GM23338 (cell line): ENCODE results near the gene MAPK8. TPM values are rescaled to one million over a fixed set of nuclear protein-coding genes. Genes with fewer than 3 reads are reported as not detected.

Source experiments
- ATAC-seq: fragments of 200-7000 bp; cut with Tn5 transposase; 3 replicates; pipeline ENCODE4 v1.9.1; 2020
- DNase-seq: peaks from one replicate; pipeline ENCODE4 v3.0.0-alpha.2; 2015; ENCODE audit warnings: low spot score
- H2AFZ ChIP-seq: fragments of 200-600 bp; sonication (generic); 2 replicates; pipeline ENCODE4 v1.8.0; 2016; ENCODE audit warnings: antibody characterized with exemption, mild to moderate bottlenecking, moderate library complexity
- H3F3A ChIP-seq: fragments of 200-600 bp; sonication (generic); replicated peaks from 2 replicates; pipeline ENCODE4 v1.8.0; 2017; ENCODE audit warnings: antibody characterized with exemption, mixed run types, low read depth
- H3K27ac ChIP-seq: fragments of 200-600 bp; sonication (generic); 2 replicates; pipeline ENCODE4 v1.6.1; 2016; ENCODE audit warnings: low read depth
- H3K27me3 ChIP-seq: fragments of 200-600 bp; sonication (generic); 2 replicates; pipeline ENCODE4 v1.8.0; 2016; ENCODE audit warnings: mild to moderate bottlenecking, mixed run types, moderate library complexity; ENCODE audit not compliant: insufficient read depth
- H3K36me3 ChIP-seq: fragments of 200-600 bp; sonication (generic); 2 replicates; pipeline ENCODE4 v1.8.0; 2016; ENCODE audit warnings: mild to moderate bottlenecking; ENCODE audit not compliant: insufficient read depth
- H3K4me1 ChIP-seq: fragments of 200-600 bp; sonication (generic); 2 replicates; pipeline ENCODE4 v1.8.0; 2016; ENCODE audit warnings: mild to moderate bottlenecking, moderate library complexity; ENCODE audit not compliant: insufficient read depth
- H3K4me2 ChIP-seq: fragments of 200-600 bp; sonication (generic); 2 replicates; pipeline ENCODE4 v1.7.1; 2017; ENCODE audit warnings: mixed run types
- H3K4me3 ChIP-seq: fragments of 200-600 bp; sonication (generic); 2 replicates; pipeline ENCODE4 v1.6.1; 2016; ENCODE audit warnings: mixed run types
- H3K79me2 ChIP-seq: fragments of 200-600 bp; sonication (generic); replicated peaks from 2 replicates; pipeline ENCODE4 v1.8.0; 2017; ENCODE audit warnings: mild to moderate bottlenecking; ENCODE audit not compliant: insufficient read depth
- H3K9me2 ChIP-seq: fragments of 200-600 bp; sonication (generic); 2 replicates; pipeline ENCODE4 v1.8.0; 2017; ENCODE audit not compliant: insufficient read depth
- H4K20me1 ChIP-seq: fragments of 200-600 bp; sonication (generic); replicated peaks from 2 replicates; pipeline ENCODE4 v1.8.0; 2017; ENCODE audit warnings: mild to moderate bottlenecking; ENCODE audit not compliant: insufficient read depth
- H3K27ac Mint-ChIP-seq: 2 replicates; pipeline ENCODE4 v1.8.0; 2020; ENCODE audit warnings: inconsistent platforms, mild to moderate bottlenecking, moderate library complexity, mixed read lengths
- H3K27me3 Mint-ChIP-seq: 3 replicates; pipeline ENCODE4 v1.8.0; 2022; ENCODE audit warnings: low read depth, mild to moderate bottlenecking, moderate library complexity, mixed read lengths, inconsistent platforms; ENCODE audit not compliant: insufficient read depth, poor library complexity
- H3K36me3 Mint-ChIP-seq: 3 replicates; pipeline ENCODE4 v1.8.0; 2021; ENCODE audit warnings: low read depth, mild to moderate bottlenecking, inconsistent platforms, moderate library complexity, mixed read lengths
- H3K4me1 Mint-ChIP-seq: 3 replicates; pipeline ENCODE4 v1.8.0; 2020; ENCODE audit warnings: mild to moderate bottlenecking, inconsistent platforms, mixed read lengths
- H3K4me3 Mint-ChIP-seq: 3 replicates; pipeline ENCODE4 v1.8.0; 2021; ENCODE audit warnings: moderate library complexity, mild to moderate bottlenecking, inconsistent platforms, mixed read lengths
- H3K9me3 Mint-ChIP-seq: 3 replicates; pipeline ENCODE4 v1.8.0; 2020; ENCODE audit warnings: moderate library complexity, mild to moderate bottlenecking, inconsistent platforms, mixed read lengths
- CREB1 ChIP-seq: fragments of 250-450 bp; sonication (Bioruptor Pico); IDR thresholded peaks from 2 replicates; pipeline ENCODE4 v1.5.0; 2020; ENCODE audit warnings: low read depth, mild to moderate bottlenecking, moderate library complexity
- EZH2phosphoT487 ChIP-seq: fragments of 200-600 bp; sonication (generic); IDR thresholded peaks from one replicate; pipeline ENCODE4 v1.8.1; 2018; ENCODE audit warnings: antibody characterized with exemption; ENCODE audit not compliant: unreplicated experiment
- JUNB ChIP-seq: IDR thresholded peaks from one replicate; pipeline ENCODE4 v1.6.1; 2016; ENCODE audit warnings: antibody characterized with exemption; ENCODE audit not compliant: unreplicated experiment
- NANOG ChIP-seq: IDR thresholded peaks from 2 replicates; pipeline ENCODE4 v1.6.1; 2016; ENCODE audit warnings: antibody characterized with exemption, borderline replicate concordance
- POLR2AphosphoS5 ChIP-seq: IDR thresholded peaks from 2 replicates; pipeline ENCODE4 v1.6.1; 2016; ENCODE audit warnings: antibody characterized with exemption, low read depth
- STAT1 ChIP-seq: IDR thresholded peaks from one replicate; pipeline ENCODE4 v1.6.1; 2016; ENCODE audit warnings: antibody characterized with exemption; ENCODE audit not compliant: unreplicated experiment
- ZNF114 ChIP-seq: fragments of 250-450 bp; sonication (Bioruptor Pico); IDR thresholded peaks from 2 replicates; pipeline ENCODE4 v1.5.0; 2020; ENCODE audit warnings: mild to moderate bottlenecking, moderate library complexity
- ZNF331 ChIP-seq: fragments of 250-450 bp; sonication (Bioruptor Pico); IDR thresholded peaks from 2 replicates; pipeline ENCODE4 v1.5.0; 2020; ENCODE audit warnings: low read depth, mild to moderate bottlenecking, moderate library complexity
- polyA plus RNA-seq: library from polyadenylated mRNA; unstranded; fragments of >200 nt; fragmentation: Nextera tagmentation; extraction: Ambion mirVana; gene quantifications from 2 replicates; pipeline ENCODE4 v1.2.1, GENCODE V29; 2016
- total RNA-seq: library from RNA; depleted of rRNA; stranded (reverse); fragments of >200 nt; shearing (Covaris generic); gene quantifications from 2 replicates; pipeline ENCODE4 v1.2.3, GENCODE V29; 2014
- TF ChIP-seq, protein P1 (sequence below), 2 experiments: fragments of 200-600 bp in 1 of 2; sonication (generic) in 1 of 2; conservative IDR thresholded peaks; 2 replicates each; pipeline versions ENCODE4 v1.5.1 to v1.6.1; 2016 to 2017; ENCODE audit warnings: antibody characterized with exemption in 2 of 2, low read depth in 2 of 2, mild to moderate bottlenecking in 2 of 2, moderate library complexity in 1 of 2
- TF ChIP-seq, protein P2 (sequence below): IDR thresholded peaks from one replicate; pipeline ENCODE4 v1.6.1; 2018; ENCODE audit warnings: antibody characterized with exemption; ENCODE audit not compliant: unreplicated experiment

The MAPK8 gene
- total and polyA plus RNA-seq, 2 experiments from 2014 or later, result 52.4 to 73.6 TPM

DNA sequence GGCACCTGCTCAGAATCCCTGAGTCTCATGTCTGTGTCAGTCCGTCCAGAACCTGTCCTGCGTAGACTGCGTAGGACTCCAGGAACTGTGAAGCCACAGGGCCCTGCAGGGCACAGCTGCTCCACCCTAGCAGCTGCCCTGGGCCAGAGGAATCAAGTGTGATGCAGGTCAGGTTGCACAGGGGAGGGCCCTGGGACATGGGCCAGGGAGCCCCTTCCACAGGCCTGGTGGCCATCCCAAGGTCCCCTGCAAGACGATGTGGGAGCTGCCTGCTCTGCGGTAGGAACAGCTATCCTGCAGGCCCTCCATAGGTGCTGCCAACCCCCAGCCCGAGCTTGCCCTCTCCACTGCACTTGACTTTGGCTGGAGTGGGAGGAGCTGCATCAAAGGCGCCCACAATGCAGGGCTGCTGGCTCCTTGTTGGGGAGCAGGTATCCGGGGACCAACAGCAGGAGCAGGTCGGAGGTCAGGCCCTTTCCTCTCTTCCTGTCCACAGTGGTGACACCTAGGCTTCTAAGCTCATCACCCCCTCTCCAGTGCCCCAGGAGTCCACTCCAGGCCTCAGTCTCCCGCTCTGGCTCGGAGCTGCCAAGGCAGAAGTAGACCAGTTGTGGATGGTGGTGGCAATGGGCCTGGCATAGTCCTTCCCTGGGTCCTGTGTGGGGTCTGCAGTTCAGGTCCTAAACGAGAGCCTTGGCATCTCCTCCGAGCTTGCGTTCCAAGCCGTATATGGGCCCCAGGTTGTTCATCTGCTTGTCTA lies 149.1 kb downstream of the MAPK8 start (continued):
- TF ChIP-seq POLR2AphosphoS5 (no peak), EZH2phosphoT487 (no peak), STAT1 (no peak)

DNA sequence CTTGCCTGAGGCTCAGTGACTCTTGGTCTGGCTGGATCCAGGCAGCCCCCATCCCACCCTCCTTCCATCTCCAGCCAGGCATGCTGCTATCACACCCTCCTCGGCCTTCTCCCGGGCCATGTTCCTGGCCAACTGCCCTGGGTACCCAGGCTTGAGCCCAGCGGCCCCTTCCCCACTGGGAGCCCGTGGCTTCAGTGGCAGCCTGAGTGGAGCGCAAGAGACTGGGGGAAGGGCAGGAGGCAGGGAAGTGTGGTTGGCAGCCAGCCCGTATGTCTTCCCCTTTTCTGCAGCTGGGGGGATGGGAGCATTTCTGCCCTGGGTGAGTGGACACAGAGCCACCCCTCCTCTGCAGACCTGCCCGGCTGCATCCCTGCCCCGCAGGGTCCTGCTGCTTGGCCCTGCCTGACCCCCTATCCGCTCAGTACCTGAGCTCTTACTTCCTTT lies 149.9 kb downstream of the MAPK8 start:
- Histone ChIP-seq H3K79me2 (no peaks in the 10 kb centered on the region), H2AFZ (no peak overlapping the region), H4K20me1 (no peaks in the 10 kb centered on the region), H3F3A (no peaks in the 10 kb centered on the region), H3K27ac (no peak overlapping the region), H3K4me2 (no peak overlapping the region), H3K4me1 (no peaks in the 10 kb centered on the region), H3K9me2 (no peaks in the 10 kb centered on the region), H3K36me3 (no peaks in the 10 kb centered on the region), H3K27me3 (no peaks in the 10 kb centered on the region), H3K4me3 (no peak overlapping the region)
- no peak overlapping the region for H3K4me3 Mint-ChIP-seq
- H3K27me3 Mint-ChIP-seq, result peaks cover 2% of the 10 kb centered on the region
- DNase-seq (peak; percentile 12), ATAC-seq (peak; percentile 20)
- no peak overlapping the region for H3K27ac Mint-ChIP-seq
- TF ChIP-seq CREB1 (CRISPR knock-in tag) (no peak), JUNB (no peak)
- TF ChIP-seq, protein P1, sequence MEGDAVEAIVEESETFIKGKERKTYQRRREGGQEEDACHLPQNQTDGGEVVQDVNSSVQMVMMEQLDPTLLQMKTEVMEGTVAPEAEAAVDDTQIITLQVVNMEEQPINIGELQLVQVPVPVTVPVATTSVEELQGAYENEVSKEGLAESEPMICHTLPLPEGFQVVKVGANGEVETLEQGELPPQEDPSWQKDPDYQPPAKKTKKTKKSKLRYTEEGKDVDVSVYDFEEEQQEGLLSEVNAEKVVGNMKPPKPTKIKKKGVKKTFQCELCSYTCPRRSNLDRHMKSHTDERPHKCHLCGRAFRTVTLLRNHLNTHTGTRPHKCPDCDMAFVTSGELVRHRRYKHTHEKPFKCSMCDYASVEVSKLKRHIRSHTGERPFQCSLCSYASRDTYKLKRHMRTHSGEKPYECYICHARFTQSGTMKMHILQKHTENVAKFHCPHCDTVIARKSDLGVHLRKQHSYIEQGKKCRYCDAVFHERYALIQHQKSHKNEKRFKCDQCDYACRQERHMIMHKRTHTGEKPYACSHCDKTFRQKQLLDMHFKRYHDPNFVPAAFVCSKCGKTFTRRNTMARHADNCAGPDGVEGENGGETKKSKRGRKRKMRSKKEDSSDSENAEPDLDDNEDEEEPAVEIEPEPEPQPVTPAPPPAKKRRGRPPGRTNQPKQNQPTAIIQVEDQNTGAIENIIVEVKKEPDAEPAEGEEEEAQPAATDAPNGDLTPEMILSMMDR (conservative IDR thresholded peaks at IDR 0.05; ENCODE audit: low read depth in 2 of 2), result no peak
- H3K36me3 Mint-ChIP-seq, result peaks cover 3% of the 10 kb centered on the region; the same call in 1 of the 3 replicates
- H3K9me3 Mint-ChIP-seq, result no peaks in the 10 kb centered on the region; the same call in 2 of the 3 replicates
- peaks cover 23% of the 10 kb centered on the region; the same call in 2 of the 3 replicates for H3K4me1 Mint-ChIP-seq

DNA sequence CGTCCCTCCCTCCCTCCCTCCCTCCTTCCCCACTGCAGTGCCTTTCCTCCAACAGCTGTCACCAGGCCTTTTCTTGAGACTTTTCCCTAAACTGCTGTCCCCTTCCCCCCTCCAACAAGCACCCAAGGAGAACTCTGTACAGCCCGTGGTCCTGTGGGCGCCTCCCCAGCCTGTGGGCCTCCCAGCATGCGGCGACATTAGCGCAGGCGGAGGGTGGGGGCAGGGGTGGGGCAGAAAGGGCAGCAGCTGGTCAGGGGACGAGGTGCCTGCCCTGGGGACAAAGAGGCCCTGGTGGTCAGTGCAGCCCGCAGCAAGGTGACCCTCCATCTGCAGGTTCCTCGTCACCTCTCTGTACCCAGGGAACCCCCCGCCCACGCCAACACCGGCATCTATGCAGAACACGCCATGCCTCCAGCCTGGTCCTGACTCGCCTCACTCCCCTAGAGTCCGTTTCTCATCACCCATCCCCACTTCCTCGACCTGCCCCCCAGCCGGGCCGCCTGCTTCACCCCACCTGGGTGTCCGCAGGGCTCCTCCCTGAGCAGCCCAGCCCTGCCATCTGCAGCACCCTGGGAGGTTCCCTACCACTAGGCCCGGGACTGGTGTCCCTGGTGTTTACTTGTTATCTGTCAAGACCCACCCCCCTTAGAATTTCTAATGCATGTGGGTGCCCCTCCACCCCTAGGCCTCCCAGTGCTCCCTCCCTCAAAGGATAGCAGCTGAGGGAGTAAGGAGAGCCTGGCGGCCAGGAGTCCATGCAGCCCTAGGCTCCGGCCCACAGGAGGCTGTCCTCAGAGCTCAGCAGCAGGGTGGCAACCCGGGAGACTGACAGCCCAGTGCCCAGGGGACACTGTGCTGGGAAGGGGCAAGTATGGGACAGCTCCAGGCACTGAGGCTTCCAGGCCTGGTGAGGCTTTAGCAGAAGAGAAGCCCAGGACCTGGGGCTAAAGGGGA lies 150.6 kb downstream of the MAPK8 start:
- ATAC-seq (no peak), DNase-seq (no peak)
- Histone ChIP-seq H3K27me3 (no peaks in the 10 kb centered on the region), H4K20me1 (no peaks in the 10 kb centered on the region), H3F3A (no peaks in the 10 kb centered on the region), H3K4me2 (no peak overlapping the region), H2AFZ (no peak overlapping the region), H3K79me2 (no peaks in the 10 kb centered on the region), H3K9me2 (no peaks in the 10 kb centered on the region), H3K36me3 (no peaks in the 10 kb centered on the region), H3K27ac (no peak overlapping the region), H3K4me1 (no peaks in the 10 kb centered on the region), H3K4me3 (no peak overlapping the region)
- Mint-ChIP-seq H3K4me1 (peaks cover 23% of the 10 kb centered on the region; the same call in 2 of the 3 replicates), H3K27ac (no peak overlapping the region), H3K9me3 (no peaks in the 10 kb centered on the region; the same call in 2 of the 3 replicates), H3K4me3 (no peak overlapping the region), H3K36me3 (peaks cover 3% of the 10 kb centered on the region; the same call in 1 of the 3 replicates), H3K27me3 (peaks cover 2% of the 10 kb centered on the region)
- TF ChIP-seq ZNF114 (no peak), CREB1 (CRISPR knock-in tag) (no peak), NANOG (no peak), ZNF331 (CRISPR knock-in tag) (no peak)
- TF ChIP-seq, protein P2, sequence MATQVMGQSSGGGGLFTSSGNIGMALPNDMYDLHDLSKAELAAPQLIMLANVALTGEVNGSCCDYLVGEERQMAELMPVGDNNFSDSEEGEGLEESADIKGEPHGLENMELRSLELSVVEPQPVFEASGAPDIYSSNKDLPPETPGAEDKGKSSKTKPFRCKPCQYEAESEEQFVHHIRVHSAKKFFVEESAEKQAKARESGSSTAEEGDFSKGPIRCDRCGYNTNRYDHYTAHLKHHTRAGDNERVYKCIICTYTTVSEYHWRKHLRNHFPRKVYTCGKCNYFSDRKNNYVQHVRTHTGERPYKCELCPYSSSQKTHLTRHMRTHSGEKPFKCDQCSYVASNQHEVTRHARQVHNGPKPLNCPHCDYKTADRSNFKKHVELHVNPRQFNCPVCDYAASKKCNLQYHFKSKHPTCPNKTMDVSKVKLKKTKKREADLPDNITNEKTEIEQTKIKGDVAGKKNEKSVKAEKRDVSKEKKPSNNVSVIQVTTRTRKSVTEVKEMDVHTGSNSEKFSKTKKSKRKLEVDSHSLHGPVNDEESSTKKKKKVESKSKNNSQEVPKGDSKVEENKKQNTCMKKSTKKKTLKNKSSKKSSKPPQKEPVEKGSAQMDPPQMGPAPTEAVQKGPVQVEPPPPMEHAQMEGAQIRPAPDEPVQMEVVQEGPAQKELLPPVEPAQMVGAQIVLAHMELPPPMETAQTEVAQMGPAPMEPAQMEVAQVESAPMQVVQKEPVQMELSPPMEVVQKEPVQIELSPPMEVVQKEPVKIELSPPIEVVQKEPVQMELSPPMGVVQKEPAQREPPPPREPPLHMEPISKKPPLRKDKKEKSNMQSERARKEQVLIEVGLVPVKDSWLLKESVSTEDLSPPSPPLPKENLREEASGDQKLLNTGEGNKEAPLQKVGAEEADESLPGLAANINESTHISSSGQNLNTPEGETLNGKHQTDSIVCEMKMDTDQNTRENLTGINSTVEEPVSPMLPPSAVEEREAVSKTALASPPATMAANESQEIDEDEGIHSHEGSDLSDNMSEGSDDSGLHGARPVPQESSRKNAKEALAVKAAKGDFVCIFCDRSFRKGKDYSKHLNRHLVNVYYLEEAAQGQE, result no peak
